ENCODE measurements around the gene NT5DC1.
"Not testable (repeated sequence)": the region's sequence is repeated elsewhere in the genome, so short reads cannot be mapped to it uniquely, and the experiment has no call there.

The NT5DC1 gene

GRCh38 chr6:116094041-116094440, 6.6 kb upstream of the NT5DC1 start:
- no peak for DNase-seq

GRCh38 chr6:116096048-116096759, 4.4 kb upstream of the NT5DC1 start:
- DNase-seq = not testable (repeated sequence)

DNA sequence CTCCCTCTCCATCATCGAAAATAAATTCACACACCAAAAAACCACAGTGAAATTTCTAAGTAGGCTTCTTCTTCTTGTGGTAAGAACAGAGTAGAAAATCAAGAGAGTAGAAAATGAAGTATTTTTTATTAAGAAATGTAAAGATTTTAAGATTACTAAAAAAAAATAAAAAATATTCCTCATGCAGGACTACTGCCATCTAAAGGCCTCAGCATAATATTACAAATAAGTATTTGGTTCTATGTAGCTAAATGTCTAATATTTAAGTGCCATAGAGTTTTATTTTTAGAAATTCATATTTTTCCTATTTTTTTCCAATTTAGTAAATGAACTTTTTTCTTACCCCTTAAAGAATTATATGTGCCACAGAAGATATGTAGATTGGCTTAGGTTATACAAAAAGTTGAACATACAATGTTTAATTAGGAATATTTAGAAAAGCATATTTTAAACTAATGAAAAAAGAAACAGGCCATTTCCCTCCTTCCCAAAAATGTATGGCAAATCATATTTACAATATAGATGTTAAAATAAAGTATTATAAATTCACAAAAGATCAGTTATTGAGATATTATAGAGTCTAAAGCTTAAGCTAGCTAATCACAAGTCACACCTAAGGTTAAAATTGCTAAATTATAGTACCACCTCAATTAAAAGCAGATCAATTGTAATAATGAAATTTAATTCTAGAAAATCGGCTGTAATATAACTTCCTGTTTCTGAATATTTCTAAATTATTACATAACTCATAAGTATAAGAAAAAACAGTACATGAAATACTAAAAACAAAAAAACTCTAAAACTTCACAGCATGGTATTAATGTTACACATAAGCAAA, 3.5 kb upstream of the NT5DC1 start:
- DNase-seq = no peak

DNA sequence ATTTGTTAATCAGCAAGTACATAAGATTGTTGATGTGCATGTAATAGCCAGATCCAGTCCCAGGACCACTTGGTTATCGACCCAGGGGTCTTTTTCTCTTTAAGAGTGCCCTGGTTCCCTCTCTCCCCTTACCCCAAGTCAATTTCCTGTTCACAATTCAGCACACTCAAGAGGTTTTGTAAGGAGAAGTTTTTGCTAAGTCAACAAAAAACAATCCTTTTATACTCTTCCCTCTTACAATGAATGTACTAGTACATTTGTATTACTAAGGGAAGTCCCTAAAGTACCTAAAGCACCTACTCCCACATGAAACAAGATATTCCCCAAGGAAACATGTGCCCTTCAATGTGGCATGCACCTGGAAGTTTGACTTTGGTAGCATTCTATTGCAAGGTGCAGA, 1.6 kb upstream of the NT5DC1 start:
- no peak for DNase-seq

DNA sequence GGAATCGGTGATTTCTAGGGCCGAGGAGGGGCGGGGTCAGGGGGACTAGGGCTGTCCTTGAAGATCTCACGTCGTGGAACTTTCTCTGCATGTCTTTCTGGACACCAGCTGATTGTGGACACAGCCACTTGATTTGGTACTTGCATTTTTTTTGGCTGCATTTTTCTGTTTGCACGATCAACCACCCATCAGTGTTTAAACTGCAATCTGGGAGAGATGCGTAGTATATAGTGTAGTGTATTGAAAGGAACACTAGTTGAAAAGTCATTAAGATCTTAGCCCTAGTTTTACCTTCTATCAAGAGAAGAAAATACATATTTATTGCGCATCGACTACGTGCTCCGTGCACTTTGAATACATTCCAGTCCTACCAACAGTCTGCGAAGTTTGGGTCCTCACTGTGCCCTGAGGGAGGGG, 657 bp downstream of the NT5DC1 start:
- no peak for DNase-seq

GRCh38 chr6:116101790-116102189, 1.1 kb downstream of the NT5DC1 start:
- DNase-seq = no peak

GRCh38 chr6:116102873-116103272, 2.2 kb downstream of the NT5DC1 start:
- no peak for DNase-seq

DNA sequence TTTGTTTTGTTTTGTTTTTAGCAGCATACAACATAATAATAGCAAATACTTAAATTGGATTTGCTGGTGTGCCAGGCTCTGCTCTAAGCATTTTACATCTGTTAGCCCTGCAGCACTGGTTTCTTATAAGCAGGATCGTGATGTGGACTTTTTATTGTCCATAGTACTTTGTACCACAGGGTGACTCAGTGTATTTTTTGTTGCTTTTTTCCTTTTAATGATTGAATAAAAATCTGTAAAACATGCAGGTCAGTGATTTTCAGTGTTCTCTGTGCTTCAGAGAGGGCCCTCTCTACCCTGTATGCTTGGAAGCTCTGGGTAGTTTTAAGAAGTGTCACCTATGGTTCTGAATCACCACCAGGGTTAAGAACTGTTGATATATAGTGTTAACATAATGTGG, 4.0 kb downstream of the NT5DC1 start:
- DNase-seq = no peak

- no peak for DNase-seq
These were observed 4.6 kb downstream of the NT5DC1 start for GRCh38 chr6:116105247-116105646.

- no peak for DNase-seq
These were observed 5.5 kb downstream of the NT5DC1 start for GRCh38 chr6:116106146-116106545.

DNA sequence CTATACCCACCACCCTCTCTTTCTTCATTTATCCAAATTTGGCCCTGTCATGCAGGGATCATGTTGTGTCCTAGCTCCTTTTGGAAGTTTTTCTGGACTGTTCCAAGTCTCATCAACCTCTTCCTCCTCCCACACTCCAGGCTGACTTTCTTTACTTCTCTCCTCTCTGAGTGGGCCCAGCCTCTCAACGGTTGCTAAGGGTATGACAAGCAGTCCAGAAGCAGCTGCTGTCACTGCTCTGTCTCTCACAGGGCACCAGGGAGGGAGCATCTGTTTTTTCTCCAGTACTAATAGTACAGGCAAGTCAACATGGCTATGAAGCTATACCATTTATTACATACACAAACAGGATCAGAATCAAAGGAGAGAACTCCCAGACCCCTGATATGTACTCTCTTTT, 8.2 kb downstream of the NT5DC1 start:
- DNase-seq = no peak

DNA sequence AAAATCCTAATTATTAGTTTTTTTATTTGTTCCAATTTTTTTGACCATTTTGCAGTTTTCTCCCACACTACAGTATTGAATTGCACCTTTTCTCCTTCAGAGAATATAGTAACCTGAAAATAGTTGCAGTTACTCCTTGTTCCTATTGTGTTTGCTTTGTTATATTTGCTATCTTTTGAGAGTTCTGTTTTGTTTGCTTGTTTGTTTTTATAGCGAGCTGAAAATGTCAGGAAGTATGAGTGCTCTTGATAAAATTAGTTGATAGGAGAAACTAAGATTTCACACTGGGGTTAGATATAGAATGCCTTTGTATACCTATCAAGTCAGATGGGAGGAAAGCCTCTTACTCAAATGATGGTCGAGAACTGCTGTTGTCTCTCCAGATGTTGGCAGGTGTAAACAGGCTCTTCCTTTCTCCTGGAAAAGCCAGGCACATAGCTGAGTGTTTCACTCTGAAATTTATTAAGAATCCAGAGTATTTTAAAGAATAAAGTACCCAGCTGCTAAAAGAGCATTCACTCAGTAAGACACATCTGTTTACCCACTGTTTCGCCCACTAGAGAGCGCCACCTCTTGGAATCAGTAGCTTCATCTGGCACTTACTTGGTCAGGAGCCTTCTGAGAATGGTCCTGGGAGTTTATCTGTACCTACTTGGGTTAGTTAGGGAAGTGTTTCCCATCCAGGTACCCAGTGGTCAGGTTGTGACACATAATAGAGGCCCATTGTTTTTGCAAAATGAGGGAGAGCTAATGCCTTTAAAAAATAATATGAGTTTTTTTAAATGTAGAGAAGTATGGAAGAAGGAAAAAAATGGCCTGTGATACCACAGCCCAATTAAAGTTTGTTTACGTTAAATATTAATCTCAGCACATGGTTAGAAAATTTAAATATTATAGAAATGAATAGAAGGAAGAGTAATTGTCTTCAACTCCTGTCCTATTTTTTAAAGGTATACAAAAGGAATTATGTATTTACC, 11.2 kb downstream of the NT5DC1 start:
- no peak for DNase-seq

DNA sequence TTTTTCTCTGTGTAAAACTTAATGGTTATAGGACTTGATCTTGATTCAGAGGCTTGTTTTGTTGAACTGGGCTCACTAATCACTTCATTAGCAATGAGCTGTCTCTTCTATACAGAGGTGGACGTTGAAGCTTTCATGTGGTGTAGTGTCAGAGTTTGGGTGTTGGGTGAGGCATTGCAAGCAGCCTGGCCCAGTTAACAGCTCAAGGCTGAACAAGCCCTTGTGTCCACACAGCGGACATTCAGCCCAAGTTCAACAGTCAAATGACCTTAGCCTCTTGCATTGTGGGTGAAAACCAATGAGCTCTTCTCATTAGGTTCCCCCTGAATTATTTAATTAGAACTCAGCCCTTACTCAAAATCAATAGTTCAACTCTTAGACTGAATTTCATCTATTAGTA, 12.7 kb downstream of the NT5DC1 start:
- no peak for DNase-seq

- no peak for DNase-seq
These were observed 15.1 kb downstream of the NT5DC1 start for GRCh38 chr6:116115781-116116180.

GRCh38 chr6:116118608-116119007, 18.0 kb downstream of the NT5DC1 start:
- no peak for DNase-seq

GRCh38 chr6:116120430-116120829, 19.8 kb downstream of the NT5DC1 start:
- no peak for DNase-seq

DNA sequence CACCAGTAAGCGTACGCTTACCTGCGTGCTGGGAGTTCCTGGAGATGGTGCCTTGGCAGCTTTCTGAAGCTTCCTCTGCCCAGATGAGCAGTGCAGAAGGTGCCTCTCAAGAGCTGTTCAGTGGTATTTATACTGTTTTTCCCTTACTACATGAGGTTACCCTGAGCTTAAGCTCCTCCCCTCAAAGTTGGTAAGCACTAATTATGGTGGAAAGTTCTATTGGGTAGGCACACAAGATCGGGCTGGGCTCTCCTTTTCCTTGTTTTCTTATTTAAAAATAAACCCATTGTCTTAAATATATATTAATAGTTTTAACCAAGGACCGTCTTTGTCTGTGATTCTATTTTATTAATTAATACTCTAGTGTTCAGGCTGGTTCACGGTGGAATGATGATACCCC, 25.4 kb downstream of the NT5DC1 start, which contains the start of gene COL10A1:
Gene COL10A1 (minus strand): TSS at position 101 of the 400 bp plus-strand sequence. CDS start 640 bp downstream, outside the sequence.
- DNase-seq = no peak

GRCh38 chr6:116127771-116128493, 27.3 kb downstream of the NT5DC1 start:
- no peak for DNase-seq

GRCh38 chr6:116133453-116133852, 32.8 kb downstream of the NT5DC1 start:
- no peak for DNase-seq

- DNase-seq = no peak
These were observed 35.7 kb downstream of the NT5DC1 start for GRCh38 chr6:116136373-116136772.

- no peak for DNase-seq
These were observed 36.3 kb downstream of the NT5DC1 start for GRCh38 chr6:116136933-116137340.

GRCh38 chr6:116139917-116140316, 39.3 kb downstream of the NT5DC1 start:
- DNase-seq = no peak

Measured in activated T-cell treated with anti-CD3 and anti-CD28 coated beads, Interleukin-2, amount 50 U/mL, for 1 hour (primary cell).